ENCODE results near the gene ATP5F1E.
"Not testable (repeated sequence)": the region's sequence is repeated elsewhere in the genome, so short reads cannot be mapped to it uniquely, and the experiment has no call there.

ATP5F1E gene

GRCh38 chr20:59015411-59015810, 16.7 kb downstream of the ATP5F1E start:
- no peak for DNase-seq (ENCODE audit: low spot score)
- TF ChIP-seq CTCF (IDR thresholded peaks at IDR 0.05; ENCODE audit: extremely low read depth, missing control alignments) = no peak

DNA sequence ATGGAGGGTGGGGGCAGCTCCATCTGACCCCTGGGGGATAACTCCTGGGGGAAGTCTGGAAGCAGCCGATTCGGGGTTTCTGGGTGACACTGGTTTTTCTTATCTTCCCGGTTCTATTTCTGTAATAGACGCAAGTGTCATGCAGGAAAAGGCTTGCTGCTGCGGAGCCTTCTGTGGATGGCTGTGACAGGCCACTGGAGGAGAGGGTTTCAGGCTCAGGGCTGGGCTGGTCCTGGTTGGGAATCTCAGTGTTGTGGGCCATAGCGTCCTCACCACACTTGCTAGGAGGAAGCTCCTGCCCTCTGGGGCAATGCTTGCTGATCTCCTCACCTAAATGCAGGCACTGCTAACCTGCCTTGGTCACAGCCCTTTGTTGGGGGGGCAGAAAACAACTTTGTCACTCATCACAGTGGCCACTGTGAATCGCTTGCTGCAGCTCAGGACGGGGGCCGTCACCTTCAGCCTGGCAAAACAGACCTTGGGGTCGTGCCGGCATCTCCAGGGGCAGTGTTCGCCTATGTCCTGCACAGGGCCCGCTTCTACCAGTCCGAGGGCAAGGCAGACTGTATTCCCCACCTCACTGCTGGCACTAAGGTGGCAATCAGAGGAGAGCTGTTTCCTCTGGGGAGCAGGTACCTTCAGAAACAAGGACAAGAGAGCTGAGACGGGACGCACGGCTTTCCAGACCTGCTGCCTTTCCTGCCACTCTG, 17.3 kb downstream of the ATP5F1E start:
- TF ChIP-seq CTCF (IDR thresholded peaks at IDR 0.05; ENCODE audit: extremely low read depth, missing control alignments) = no peak
- no peak for DNase-seq (ENCODE audit: low spot score)

DNA sequence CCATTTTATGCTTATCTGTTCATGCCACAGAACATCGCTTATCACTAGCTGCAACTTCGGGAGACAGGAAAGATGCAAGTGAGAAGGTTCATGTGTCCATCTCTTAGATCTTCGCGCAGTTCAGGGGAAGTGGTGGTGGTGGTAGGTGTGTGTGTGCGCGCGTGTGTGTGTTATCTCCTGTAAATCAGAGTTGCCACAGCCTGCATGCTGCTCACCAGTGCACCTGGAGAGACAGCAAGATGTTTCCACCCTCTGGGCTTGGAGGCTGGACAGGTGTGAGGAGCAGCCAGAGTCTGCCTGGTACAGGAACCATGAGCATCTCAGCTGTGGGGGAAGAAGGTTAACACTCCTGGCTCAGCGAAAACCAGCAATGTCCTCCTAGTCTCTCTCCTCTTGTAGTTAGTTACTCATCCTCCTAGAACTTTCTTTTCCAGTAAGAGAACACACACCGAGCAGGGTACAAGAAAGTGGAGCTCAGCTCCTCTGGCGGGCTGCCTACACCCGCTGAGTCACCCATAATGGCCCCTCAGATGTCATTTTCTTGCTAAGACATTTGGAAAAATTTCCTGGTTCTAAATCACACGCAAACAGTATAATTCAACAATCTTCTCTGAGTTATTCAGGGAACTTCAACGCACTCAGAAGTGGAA, 18.1 kb downstream of the ATP5F1E start:
- no peak for TF ChIP-seq CTCF (IDR thresholded peaks at IDR 0.05; ENCODE audit: extremely low read depth, missing control alignments)
- no peak for DNase-seq (ENCODE audit: low spot score)

- TF ChIP-seq CTCF (IDR thresholded peaks at IDR 0.05; ENCODE audit: extremely low read depth, missing control alignments) = no peak
- DNase-seq (ENCODE audit: low spot score) = no peak
Measured at GRCh38 chr20:59013031-59013951, 18.8 kb downstream of the ATP5F1E start.

DNA sequence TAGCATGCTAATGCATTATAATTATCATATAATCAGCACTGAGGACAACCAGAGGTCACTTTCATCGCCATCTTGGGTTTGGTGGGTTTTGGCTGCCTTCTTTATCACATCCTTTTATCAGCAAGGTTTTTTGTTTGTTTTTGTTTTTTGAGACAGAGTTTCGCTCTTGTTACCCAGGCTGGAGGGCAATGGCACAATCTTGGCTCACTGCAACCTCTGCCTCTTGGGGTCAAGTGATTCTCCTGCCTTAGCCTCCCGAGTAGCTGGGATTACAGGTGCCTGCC, 20.3 kb downstream of the ATP5F1E start:
- DNase-seq (ENCODE audit: low spot score) = not testable (repeated sequence)

DNA sequence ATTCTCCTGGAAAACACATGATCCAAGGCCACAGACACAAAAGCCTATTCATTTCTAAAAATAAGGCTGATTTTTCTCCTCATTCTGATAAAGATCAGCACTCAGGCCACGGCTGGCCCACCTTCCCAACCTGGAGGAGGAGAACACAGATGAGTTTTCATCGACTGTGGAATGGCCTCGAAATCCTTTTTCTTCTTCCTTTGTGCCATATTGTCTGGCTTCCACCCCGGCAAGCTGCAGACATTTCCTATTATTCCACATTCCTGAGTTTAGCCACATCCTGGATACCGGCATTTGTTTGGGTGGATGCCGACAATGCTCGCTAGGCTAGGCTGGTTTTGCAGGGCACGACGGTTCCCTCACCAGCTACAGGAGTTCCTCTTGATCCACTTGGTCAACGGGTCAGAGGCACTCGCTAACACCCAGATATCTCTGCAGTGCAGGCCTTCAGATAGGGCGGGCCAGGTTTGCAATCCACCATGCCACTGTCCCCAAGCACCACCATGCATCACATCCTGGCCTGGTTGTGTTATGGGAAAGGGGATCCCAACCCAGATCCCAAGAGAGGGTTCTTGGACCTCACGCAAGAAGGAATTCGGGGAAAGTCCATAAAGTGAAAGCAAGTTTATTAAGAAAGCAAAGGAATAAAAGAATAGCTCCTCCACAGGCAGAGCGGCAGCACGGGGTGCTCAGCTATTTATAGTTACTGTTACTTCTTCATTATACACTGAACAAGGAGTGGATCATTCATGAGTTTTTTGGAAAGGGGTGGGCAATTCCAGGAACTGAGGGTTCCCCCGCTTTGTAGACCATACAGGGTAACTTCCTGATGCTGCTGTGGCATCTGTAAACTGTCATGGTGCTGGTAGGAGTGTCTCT, 20.9 kb downstream of the ATP5F1E start:
- no peak for DNase-seq (ENCODE audit: low spot score)
- no peak for TF ChIP-seq CTCF (IDR thresholded peaks at IDR 0.05; ENCODE audit: extremely low read depth, missing control alignments)

- TF ChIP-seq CTCF (IDR thresholded peaks at IDR 0.05; ENCODE audit: extremely low read depth, missing control alignments) = no peak
- DNase-seq (ENCODE audit: low spot score) = no peak
Measured at GRCh38 chr20:59010321-59010994, 21.7 kb downstream of the ATP5F1E start.

Data from GM20000 (cell line).